SJCRH30 (cell line): ENCODE results near the gene SLC9A7. TPM values are rescaled to one million over a fixed set of nuclear protein-coding genes. Genes with fewer than 3 reads are reported as not detected.

Source experiments
- DNase-seq, 2 experiments: peaks; one replicate each; pipeline ENCODE4 v3.0.0-alpha.2; 2015 to 2020
- H3K27ac ChIP-seq: fragments of 250-450 bp; sonication (Bioruptor Pico); 2 replicates; pipeline ENCODE4 v1.5.1; 2020; ENCODE audit warnings: mild to moderate bottlenecking, moderate library complexity
- H3K27me3 ChIP-seq: fragments of 250-450 bp; sonication (Bioruptor Pico); 2 replicates; pipeline ENCODE4 v1.5.1; 2020; ENCODE audit warnings: mild to moderate bottlenecking, moderate library complexity
- H3K36me3 ChIP-seq: fragments of 250-450 bp; sonication (Bioruptor Pico); 2 replicates; pipeline ENCODE4 v1.5.1; 2020; ENCODE audit warnings: mild to moderate bottlenecking, moderate library complexity
- H3K4me1 ChIP-seq: fragments of 250-450 bp; sonication (Bioruptor Pico); 2 replicates; pipeline ENCODE4 v1.5.1; 2020; ENCODE audit warnings: mild to moderate bottlenecking, moderate library complexity
- H3K4me3 ChIP-seq: fragments of 250-450 bp; sonication (Bioruptor Pico); 2 replicates; pipeline ENCODE4 v1.5.1; 2020; ENCODE audit warnings: mild to moderate bottlenecking, moderate library complexity
- H3K9me3 ChIP-seq: fragments of 250-450 bp; sonication (Bioruptor Pico); replicated peaks from 2 replicates; pipeline ENCODE4 v1.5.1; 2020; ENCODE audit warnings: mild to moderate bottlenecking, moderate library complexity
- total RNA-seq: library from RNA; depleted of rRNA; stranded (reverse); fragments of >200 nt; shearing (Covaris generic); gene quantifications from 2 replicates; pipeline ENCODE4 v1.2.3, GENCODE V29; 2014

The SLC9A7 gene
- total RNA-seq, 1 experiment from 2014 or later: 2.2 TPM

DNA sequence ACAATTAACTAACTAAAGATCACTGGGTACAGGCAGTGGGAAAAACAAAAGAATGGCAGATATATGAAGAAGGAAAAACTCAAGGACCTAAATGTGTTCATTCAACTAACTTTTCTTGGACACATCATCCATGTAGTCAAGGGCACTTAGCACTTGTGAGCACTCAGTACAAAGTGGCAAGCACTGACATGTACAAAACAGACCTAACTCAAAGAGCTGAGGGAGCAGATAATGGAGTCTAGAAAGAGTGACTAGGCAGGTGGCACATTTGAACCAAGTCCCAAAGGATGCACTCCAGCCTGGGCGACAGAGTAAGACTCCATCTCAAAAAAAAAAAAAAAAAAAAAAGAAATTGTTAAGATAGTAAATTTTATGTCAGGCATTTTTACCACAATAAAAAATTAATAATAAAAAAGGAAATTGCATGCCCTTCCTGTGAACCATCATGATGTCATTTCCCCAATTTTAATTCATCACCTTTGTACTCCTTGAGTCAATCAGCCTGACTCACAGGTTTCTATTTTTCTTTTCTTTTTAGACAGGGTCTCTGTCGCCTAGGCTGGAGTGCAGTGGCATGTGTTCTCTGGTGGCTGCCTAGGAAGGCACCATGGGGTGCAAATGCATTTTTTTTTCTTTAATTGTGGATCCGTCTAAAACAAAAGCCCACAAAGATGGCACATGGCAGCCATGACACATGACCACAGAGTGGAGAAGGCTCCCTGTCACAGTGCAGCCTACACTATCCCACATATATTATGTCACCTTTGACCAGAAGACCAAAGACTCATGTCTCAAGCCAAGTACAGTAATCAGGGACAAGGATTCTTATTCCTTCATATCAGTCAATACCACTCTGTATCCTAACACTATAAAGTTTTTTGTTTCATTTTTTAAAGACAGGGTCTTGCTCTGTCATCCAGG is 93.4 kb downstream of the SLC9A7 start:
- no peaks in the 10 kb centered on the region for H3K27me3 ChIP-seq
- H3K9me3 ChIP-seq: no peaks in the 10 kb centered on the region
- H3K4me1 ChIP-seq: no peaks in the 10 kb centered on the region
- H3K4me3 ChIP-seq: no peak overlapping the region
- H3K36me3 ChIP-seq: no peaks in the 10 kb centered on the region
- no peak for DNase-seq
- no peak overlapping the region for H3K27ac ChIP-seq

DNA sequence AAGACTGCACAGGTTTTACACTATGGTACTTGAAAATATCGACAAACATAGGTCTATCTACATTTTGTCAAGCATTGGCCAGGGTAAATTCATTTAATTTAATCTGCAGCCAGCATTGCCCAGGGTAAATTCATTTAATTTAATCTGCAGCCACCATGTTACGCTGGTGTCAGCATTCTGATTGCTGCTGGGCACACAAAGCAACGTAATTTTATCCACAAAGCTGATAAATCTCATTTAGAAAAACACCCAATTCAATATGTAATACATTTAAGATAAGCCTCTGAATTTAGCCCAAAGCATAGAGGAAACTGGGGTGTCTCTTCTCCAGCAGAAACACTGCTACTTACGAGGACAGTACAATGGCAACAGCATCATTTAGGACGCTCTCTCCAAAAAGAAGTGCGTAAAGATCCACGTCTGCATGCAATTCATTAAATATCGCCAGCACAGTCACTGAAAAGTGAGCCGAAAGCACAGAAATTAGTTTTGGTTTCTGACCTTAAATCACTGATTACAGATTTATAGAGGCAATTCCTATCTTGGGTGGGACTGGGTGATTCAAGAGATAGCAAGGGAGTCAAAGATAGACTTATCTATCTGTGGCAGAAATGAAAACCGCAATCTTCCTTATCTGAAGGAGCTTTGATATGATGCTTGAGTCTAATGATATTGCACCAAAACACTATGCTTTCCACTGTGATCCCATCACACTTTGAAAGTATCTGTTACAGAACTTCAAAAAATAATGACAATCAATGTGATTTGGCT is 96.5 kb downstream of the SLC9A7 start:
- no peak overlapping the region for H3K27ac ChIP-seq
- no peaks in the 10 kb centered on the region for H3K27me3 ChIP-seq
- DNase-seq: no peak
- no peaks in the 10 kb centered on the region for H3K9me3 ChIP-seq
- no peaks in the 10 kb centered on the region for H3K36me3 ChIP-seq
- no peaks in the 10 kb centered on the region for H3K4me1 ChIP-seq
- no peak overlapping the region for H3K4me3 ChIP-seq

DNA sequence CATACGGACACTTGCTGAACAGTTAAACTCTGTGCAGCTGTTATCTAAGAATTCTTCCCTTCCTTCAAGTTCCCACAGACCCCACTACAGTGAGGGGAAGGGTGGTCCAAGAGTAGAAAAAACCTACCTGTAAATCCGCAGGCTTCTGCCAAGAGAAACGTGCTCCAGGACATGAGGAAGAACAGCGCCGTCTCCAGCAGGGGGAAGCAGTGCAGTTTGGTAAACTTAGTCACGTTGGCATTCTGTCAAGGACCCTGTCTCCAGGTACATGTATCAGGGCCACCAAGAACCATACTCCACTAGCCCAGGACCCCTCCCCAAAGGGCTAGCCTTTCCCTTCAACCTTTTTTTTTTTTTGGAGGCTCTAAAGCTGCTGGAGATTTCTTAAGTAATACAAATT is 105.4 kb downstream of the SLC9A7 start:
- no peak overlapping the region for H3K27ac ChIP-seq
- no peaks in the 10 kb centered on the region for H3K27me3 ChIP-seq
- DNase-seq: peak; percentile 11 to 24
- H3K4me1 ChIP-seq: peaks cover 3% of the 10 kb centered on the region
- no peaks in the 10 kb centered on the region for H3K36me3 ChIP-seq
- no peaks in the 10 kb centered on the region for H3K9me3 ChIP-seq
- H3K4me3 ChIP-seq: no peak overlapping the region

DNA sequence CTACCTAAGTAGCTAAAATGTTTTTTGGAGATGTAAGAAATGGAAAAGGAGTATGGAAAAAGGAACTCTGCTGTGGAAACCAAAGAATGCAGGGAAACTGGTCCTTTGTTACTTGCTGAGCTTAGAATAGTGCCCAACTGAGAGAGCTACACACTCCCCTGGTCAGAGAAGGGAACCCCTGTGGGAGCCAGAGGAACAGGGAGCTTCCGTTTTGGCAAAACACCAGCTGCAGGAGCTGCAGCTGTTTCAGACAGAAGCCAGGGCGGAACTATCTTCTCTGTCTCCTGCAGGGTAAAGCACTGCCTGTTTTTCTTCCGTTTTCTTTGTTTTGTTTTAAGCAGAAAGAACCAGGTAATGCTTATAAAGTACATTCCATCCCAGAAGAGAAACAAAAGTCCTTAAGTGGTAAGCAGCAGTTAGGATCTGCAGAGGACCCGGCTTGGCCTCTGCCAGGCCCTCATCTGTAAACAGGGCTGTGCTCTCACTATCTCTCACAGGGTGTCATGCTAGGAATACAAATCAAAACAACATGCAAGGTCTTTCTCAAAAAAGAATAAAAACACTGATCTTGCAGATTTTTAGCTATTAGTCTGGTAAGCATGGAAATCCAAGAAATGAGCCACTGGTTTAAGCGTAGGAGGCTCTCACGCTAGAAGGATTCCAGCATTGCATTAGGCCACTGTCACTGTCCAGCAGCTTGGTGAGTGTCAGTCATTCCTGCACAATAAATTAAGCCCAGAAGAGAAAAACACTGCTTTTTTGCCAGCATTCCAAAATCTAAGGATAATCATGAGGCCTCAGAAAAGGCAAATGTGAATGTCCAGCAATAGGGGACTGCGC is 109.3 kb downstream of the SLC9A7 start:
- Histone ChIP-seq H3K27me3 (no peaks in the 10 kb centered on the region), H3K4me3 (peak overlapping the region; percentile 44), H3K4me1 (peaks cover 3% of the 10 kb centered on the region), H3K27ac (peak overlapping the region; percentile 55), H3K36me3 (no peaks in the 10 kb centered on the region), H3K9me3 (no peaks in the 10 kb centered on the region)
- peak; percentile 70 to 79 for DNase-seq

DNA sequence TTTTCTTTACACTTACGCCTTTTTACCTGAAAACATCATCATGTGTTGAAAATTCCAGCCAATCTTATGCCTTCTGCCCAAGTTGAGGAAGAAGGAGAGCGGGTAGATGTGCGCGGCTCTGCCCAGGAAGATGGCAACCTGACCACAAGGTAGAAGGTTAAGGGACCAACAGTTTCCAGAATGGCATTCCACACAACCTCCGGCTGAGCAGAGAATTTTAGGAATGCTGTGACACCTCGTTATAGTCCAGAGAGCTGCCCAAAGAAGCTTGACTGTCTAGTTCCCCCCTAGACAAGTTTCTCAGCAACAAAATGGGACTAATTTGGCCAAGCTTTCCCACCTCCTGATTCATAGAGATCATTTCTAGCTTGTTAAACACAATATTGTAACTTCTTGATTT is 110.3 kb downstream of the SLC9A7 start:
- peaks cover 3% of the 10 kb centered on the region for H3K4me1 ChIP-seq
- no peaks in the 10 kb centered on the region for H3K9me3 ChIP-seq
- no peak overlapping the region for H3K4me3 ChIP-seq
- no peaks in the 10 kb centered on the region for H3K36me3 ChIP-seq
- no peak for DNase-seq
- no peaks in the 10 kb centered on the region for H3K27me3 ChIP-seq
- no peak overlapping the region for H3K27ac ChIP-seq

DNA sequence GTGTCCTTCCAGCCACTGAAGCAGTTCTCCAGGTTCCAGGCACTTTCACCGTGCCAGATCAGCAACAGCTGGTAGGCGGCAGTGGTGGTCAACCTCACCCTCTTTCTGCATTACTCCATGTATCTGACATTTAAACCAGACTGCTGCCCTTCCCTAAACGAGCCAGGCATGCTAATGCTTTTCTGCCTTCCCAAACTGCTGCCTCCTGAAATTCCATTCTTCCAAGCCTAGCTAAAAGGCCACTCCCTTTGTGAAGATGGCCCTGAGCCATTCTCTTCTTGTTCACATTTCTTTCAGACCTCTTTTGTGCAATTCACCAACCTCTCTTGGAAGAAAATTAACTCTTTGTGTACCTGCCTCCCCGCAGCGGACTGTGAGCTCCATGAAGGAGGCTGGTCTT is 111.7 kb downstream of the SLC9A7 start:
- DNase-seq: no peak
- no peaks in the 10 kb centered on the region for H3K9me3 ChIP-seq
- H3K36me3 ChIP-seq: no peaks in the 10 kb centered on the region
- peaks cover 3% of the 10 kb centered on the region for H3K4me1 ChIP-seq
- H3K27ac ChIP-seq: no peak overlapping the region
- H3K4me3 ChIP-seq: no peak overlapping the region
- H3K27me3 ChIP-seq: no peaks in the 10 kb centered on the region

DNA sequence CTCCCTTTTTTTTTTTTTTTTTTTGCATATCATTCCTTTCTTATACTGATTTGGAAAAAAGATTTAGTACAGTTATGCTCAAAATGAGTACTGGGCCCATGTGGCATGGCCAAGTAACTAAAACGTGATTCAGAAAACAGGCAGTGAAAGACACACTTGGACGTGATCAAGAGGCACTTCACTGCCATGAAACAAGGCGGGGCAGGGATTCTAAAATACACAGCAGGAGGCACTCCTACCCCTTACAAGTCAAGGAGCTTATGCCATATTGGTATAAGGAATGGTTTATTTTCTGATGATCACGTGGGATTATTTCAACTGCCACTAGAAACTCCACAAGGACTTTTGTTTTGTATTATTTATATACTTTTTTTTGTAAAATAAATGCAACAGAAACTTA is 113.3 kb downstream of the SLC9A7 start:
- H3K27ac ChIP-seq: no peak overlapping the region

DNA sequence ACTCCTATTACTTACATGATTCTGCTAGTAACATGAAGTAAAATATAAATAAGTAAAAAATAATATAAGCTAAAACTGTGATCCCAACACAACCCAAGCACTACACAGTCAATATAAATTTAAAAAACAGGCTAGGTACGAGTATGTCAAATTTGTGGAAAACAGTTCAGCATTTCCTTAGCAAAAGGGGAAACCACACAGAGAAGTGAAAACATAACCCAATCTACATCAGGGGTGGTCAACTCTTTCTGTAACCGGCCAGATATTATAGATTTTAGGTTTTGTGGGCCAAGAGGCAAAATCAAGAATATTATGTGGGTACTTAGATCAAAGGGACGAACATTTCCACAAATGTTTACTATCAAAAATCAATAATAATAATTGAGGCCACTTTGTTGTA is 115.3 kb downstream of the SLC9A7 start:
- H3K4me1 ChIP-seq: no peaks in the 10 kb centered on the region
- no peak overlapping the region for H3K27ac ChIP-seq
- no peak for DNase-seq
- no peak overlapping the region for H3K4me3 ChIP-seq
- no peaks in the 10 kb centered on the region for H3K27me3 ChIP-seq
- H3K36me3 ChIP-seq: no peaks in the 10 kb centered on the region
- H3K9me3 ChIP-seq: no peaks in the 10 kb centered on the region

More for the DNA sequence above, 113.3 kb downstream of the SLC9A7 start:
- H3K36me3 ChIP-seq: no peaks in the 10 kb centered on the region
- H3K4me1 ChIP-seq: peaks cover 3% of the 10 kb centered on the region
- H3K9me3 ChIP-seq: no peaks in the 10 kb centered on the region
- no peak for DNase-seq
- H3K4me3 ChIP-seq: no peak overlapping the region
- H3K27me3 ChIP-seq: no peaks in the 10 kb centered on the region

DNA sequence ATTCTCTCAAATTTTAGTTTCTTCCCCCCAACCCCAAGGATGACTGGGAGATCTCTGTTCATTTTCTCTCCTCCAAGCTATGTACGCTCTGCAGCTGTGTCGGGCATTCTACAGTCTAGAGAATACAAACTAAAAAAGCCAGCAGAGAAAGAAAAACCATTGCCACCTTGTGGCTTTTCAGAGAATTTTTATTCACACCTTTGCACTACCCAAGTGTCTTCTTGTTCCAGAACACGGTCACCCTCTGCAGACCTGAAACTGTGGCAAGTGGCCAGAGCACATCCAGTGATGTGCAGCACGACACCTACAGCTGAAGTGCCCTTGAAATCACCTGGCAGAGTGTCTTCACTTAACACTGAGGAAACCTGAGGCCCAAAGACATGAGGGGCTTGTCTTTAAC is 116.8 kb downstream of the SLC9A7 start:
- no peak overlapping the region for H3K4me3 ChIP-seq
- no peaks in the 10 kb centered on the region for H3K27me3 ChIP-seq
- H3K4me1 ChIP-seq: no peaks in the 10 kb centered on the region
- DNase-seq: peak in 1 of 2 experiments; percentile 27
- H3K9me3 ChIP-seq: no peaks in the 10 kb centered on the region
- no peak overlapping the region for H3K27ac ChIP-seq
- H3K36me3 ChIP-seq: no peaks in the 10 kb centered on the region

DNA sequence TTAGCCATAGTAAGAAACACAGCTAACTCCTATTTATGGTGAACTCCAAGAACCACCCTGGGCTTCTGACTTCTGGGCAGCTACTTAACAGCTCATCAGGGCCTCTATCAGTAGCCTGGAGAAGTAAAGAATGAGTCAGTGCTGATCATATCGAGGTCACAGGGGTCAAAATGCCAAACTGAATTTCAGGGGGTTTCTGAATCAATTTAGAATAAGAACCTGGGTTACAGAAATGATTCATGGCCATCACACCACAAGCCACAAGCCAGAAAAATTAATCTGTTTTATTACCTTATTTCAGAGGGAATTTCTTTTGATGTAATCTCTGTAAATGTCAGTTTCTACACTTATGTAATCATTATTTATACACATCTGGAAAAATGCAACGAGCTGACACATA is 121.0 kb downstream of the SLC9A7 start:
- no peaks in the 10 kb centered on the region for H3K27me3 ChIP-seq
- H3K36me3 ChIP-seq: no peaks in the 10 kb centered on the region
- DNase-seq: no peak
- H3K9me3 ChIP-seq: no peaks in the 10 kb centered on the region
- no peak overlapping the region for H3K27ac ChIP-seq
- no peaks in the 10 kb centered on the region for H3K4me1 ChIP-seq
- H3K4me3 ChIP-seq: no peak overlapping the region

DNA sequence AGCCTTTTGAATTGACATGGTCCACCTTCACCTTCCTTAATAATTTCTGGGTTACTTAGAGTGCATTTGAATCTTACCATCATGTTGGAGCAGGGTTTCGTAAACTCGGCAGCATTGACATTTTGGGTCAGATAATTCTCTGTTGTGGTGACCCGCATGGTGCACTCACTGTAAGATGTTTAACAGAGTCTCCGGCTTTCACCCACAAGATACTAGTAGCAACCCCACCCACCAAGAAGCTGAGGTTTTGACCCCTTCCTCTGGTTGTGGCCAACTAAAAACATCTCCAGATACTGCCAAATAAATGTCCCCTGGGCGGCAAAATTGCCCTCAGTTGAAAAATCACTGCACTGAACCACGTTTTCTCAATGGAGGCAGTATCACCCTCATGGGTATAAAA is 122.7 kb downstream of the SLC9A7 start:
- Histone ChIP-seq H3K27me3 (no peaks in the 10 kb centered on the region), H3K4me1 (no peaks in the 10 kb centered on the region), H3K4me3 (no peak overlapping the region), H3K9me3 (no peaks in the 10 kb centered on the region), H3K36me3 (no peaks in the 10 kb centered on the region), H3K27ac (no peak overlapping the region)
- no peak for DNase-seq

DNA sequence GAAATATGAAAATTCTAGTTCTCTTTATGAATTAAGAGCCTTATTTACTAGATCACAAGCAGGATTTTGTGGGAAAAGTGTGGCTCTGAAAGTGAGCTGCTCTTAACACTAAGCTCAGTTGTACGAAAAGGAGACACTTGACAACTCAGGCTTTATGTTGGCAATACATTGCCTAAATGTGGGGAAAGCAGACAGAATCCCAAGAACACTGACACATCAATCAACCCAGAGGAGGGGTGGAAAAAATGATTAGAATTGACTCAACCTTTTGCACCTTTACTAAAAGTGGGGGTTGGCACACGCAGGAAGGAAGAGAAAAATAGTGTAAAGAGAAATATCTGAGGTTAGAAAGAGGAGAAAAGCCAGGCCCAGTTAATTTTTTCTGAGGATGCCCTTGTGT is 123.7 kb downstream of the SLC9A7 start:
- Histone ChIP-seq H3K27me3 (no peaks in the 10 kb centered on the region), H3K36me3 (no peaks in the 10 kb centered on the region), H3K4me3 (no peak overlapping the region), H3K9me3 (no peaks in the 10 kb centered on the region), H3K27ac (no peak overlapping the region), H3K4me1 (0 out of 2 replicates have a peak, but pooled peaks cover 4% of the 10 kb centered on the region)
- DNase-seq: no peak

DNA sequence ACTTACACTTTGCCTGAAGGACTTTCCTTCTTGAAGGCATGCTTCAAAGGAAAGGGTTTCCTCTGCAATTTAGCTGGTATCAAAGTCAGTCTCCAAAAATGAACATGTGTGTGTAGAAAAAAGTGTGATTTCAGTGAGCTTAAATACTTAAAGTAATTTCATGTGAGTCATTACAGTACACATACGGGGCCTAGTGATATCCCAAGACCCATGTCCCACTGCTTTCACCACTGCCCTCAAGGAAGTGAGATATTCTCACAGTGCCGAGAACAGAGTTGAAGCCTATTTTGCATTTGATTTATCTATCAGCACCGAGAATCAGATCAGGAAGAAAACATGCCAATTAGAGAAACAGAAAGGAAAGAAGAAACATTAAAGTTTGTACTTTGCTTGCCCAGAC is 124.3 kb downstream of the SLC9A7 start:
- DNase-seq: no peak
- H3K27me3 ChIP-seq: no peaks in the 10 kb centered on the region
- no peak overlapping the region for H3K27ac ChIP-seq
- no peaks in the 10 kb centered on the region for H3K36me3 ChIP-seq
- H3K4me1 ChIP-seq: 0 out of 2 replicates have a peak, but pooled peaks cover 5% of the 10 kb centered on the region
- no peak overlapping the region for H3K4me3 ChIP-seq
- H3K9me3 ChIP-seq: no peaks in the 10 kb centered on the region

DNA sequence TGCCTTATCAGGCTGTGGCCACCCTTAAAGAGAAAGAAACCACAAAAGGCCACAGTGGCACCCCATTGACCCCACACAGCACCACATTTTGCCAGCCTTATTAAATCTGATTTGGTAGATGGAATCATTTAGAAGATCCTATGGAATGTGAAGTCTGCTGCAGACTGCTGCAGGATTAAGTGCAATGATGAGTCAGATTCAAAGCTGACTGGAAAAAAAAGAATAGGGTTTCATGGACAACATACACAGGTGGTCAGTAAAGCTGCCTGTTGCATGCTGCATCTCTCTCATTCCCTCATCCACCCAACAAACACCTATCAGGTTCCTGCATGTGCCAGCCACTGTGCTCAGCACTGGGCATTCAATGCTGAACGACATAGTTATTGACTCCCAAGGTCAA is 128.8 kb downstream of the SLC9A7 start:
- Histone ChIP-seq H3K36me3 (no peaks in the 10 kb centered on the region), H3K27ac (no peak overlapping the region), H3K4me1 (0 out of 2 replicates have a peak, but pooled peaks cover 5% of the 10 kb centered on the region), H3K4me3 (no peak overlapping the region), H3K27me3 (no peaks in the 10 kb centered on the region), H3K9me3 (no peaks in the 10 kb centered on the region)
- DNase-seq: peak in 1 of 2 experiments; percentile 15
